Small intestine (tissue), 7 donors: ENCODE measurements around the gene BPIFB2. TPM values are rescaled to one million over a fixed set of nuclear protein-coding genes. Genes with fewer than 3 reads are reported as not detected.
"Not testable (repeated sequence)": the region's sequence is repeated elsewhere in the genome, so short reads cannot be mapped to it uniquely, and the experiment has no call there.

Experiments used
- DNase-seq, 2 donors: peaks; one replicate each; pipeline versions ENCODE4 v3.0.0 to v3.0.0-alpha.2; 2013
- FAIRE-seq: peaks from 2 replicates; lab custom pipeline; 2012; peaks lifted over from hg19 to GRCh38; lab: Jason Lieb, UNC
- H3K27ac ChIP-seq, 3 donors: one replicate each; pipeline ENCODE4 v1.5.1; 2013; ENCODE audit warnings: low read length in 2 of 3, mild to moderate bottlenecking in 2 of 3, control low read depth in 1 of 3, inconsistent platforms in 1 of 3, low read depth in 1 of 3, moderate library complexity in 1 of 3
- H3K27me3 ChIP-seq, 3 donors: one replicate each; pipeline ENCODE4 v1.6.1; 2013; ENCODE audit warnings: low read length in 3 of 3, inconsistent platforms in 1 of 3; ENCODE audit not compliant: control insufficient read depth in 3 of 3, insufficient read depth in 3 of 3
- H3K36me3 ChIP-seq, 3 donors: one replicate each; pipeline ENCODE4 v1.6.1; 2013; ENCODE audit warnings: low read length in 3 of 3, inconsistent platforms in 1 of 3, low read depth in 1 of 3, mild to moderate bottlenecking in 1 of 3, moderate library complexity in 1 of 3; ENCODE audit not compliant: control insufficient read depth in 3 of 3, insufficient read depth in 2 of 3
- H3K4me1 ChIP-seq, 3 donors: one replicate each; pipeline ENCODE4 v1.6.1; 2013; ENCODE audit warnings: low read length in 2 of 3, inconsistent platforms in 1 of 3, low read depth in 1 of 3, mild to moderate bottlenecking in 1 of 3, moderate library complexity in 1 of 3; ENCODE audit not compliant: control insufficient read depth in 3 of 3, insufficient read depth in 2 of 3
- H3K4me3 ChIP-seq, 3 donors: one replicate each; pipeline ENCODE4 v1.5.1; 2013; ENCODE audit warnings: low read length in 3 of 3, control low read depth in 1 of 3, inconsistent platforms in 1 of 3, low read depth in 1 of 3, mild to moderate bottlenecking in 1 of 3, moderate library complexity in 1 of 3
- H3K9me3 ChIP-seq, 2 donors: one replicate each; pipeline ENCODE4 v1.6.1; 2013; ENCODE audit warnings: low read depth in 1 of 2, low read length in 1 of 2; ENCODE audit not compliant: control insufficient read depth in 2 of 2, insufficient read depth in 1 of 2
- WGBS, 3 donors: extraction: QIAGEN DNeasy Blood & Tissue Kit; methylation state at CpG; one replicate each; pipeline ENCODE4 v1.1.7; 2013; 5-methylcytosine and 5-hydroxymethylcytosine counted together
- polyA plus RNA-seq, 4 donors: library from polyadenylated mRNA; stranded (reverse) in 3 of 4; unstranded in 1 of 4; fragments of 200-250 nt in 3 of 4; fragments of 120-200 nt in 1 of 4; gene quantifications; one replicate each; pipeline versions ENCODE4 v1.2.1 to v1.2.3, GENCODE V29; 2013
- donor health status: healthy with polysubstance abuse.
- donor health status: control.
- donor health status: control.
- donor health status: Bipolar disorder and iron deficiency.
- donor health status: healthy.

BPIFB2 gene
- polyA plus RNA-seq, 4 donors = not detected

- not testable (repeated sequence) for H3K4me3 ChIP-seq, H3K4me1 ChIP-seq, DNase-seq, H3K27ac ChIP-seq, FAIRE-seq, H3K27me3 ChIP-seq, H3K36me3 ChIP-seq
- 16 to 60% (median 42%) methylated on average over 4 of the region's 4 CpGs for WGBS, 3 donors
- H3K9me3 ChIP-seq = peaks cover 0 to 10% of the 10 kb centered on the region in 2 donors
These were observed 32.4 kb upstream of the BPIFB2 start for GRCh38 chr20:32975121-32975520.

DNA sequence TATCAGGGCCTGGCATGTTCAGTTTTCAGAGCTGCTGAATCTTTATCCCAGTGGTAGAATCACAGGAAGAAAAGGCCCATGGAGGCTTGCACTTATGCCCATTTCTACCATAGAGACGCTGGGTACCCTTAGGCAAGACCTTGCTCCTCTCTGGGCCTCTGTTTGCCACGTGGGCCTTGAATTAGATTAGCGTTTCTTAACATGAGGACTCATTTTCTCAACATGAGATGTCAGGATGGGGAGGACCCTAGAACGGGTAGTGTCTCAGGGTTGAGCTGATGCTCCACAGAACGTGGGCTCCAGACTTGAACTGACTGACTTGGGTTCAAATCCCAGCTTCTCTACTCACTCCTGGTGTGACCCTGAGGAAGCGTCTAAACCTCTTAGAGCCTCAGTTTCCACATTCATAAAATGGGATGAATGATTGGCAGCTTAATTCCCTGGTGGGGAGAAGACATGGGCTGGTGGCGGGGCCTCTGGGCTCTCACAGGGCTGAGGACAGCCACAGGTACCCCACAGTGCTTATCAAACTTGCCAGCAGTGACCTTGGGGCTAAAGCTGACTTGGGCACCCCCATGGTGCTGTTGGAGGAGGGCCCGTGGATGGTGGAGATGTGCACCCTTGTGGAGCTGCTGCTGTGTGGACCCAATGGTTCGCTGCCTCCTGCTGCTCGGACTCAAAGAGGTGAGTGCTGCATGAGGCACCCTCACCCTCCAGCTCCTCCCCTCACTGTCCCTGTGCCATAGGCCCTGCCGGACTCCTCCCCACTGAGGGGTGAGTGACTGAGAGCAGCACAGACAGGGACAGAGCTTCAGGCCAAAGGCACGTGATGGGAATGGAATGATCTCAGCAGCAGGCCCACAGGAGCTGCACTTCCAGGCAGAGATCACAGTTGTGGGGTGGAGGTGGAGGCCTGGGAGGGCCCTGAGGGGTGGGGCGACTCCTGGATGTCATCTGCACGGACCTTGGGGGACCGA lies 31.5 kb upstream of the BPIFB2 start:
- Histone ChIP-seq H3K36me3 (no peaks in the 10 kb centered on the region), H3K9me3 (peaks cover 0 to 10% of the 10 kb centered on the region in 2 donors), H3K27me3 (no peaks in the 10 kb centered on the region), H3K4me1 (no peaks in the 10 kb centered on the region), H3K27ac (no peak overlapping the region), H3K4me3 (no peak overlapping the region)
- DNase-seq (no peak), FAIRE-seq (no peak)
- 78 to 85% (median 81%) methylated on average over 15 of the region's 15 CpGs for WGBS, 3 donors

- H3K36me3 ChIP-seq = no peaks in the 10 kb centered on the region
- 66 to 71% (median 69%) methylated on average over 6 of the region's 6 CpGs for WGBS, 3 donors
- DNase-seq (no peak), FAIRE-seq (no peak)
- H3K27ac ChIP-seq = no peak overlapping the region
- no peaks in the 10 kb centered on the region for H3K4me1 ChIP-seq
- no peaks in the 10 kb centered on the region for H3K27me3 ChIP-seq
- H3K4me3 ChIP-seq = no peak overlapping the region
- peaks cover 0 to 10% of the 10 kb centered on the region in 2 donors for H3K9me3 ChIP-seq
These were observed 30.8 kb upstream of the BPIFB2 start for GRCh38 chr20:32976746-32977145.

GRCh38 chr20:32977281-32978008 lies 30.1 kb upstream of the BPIFB2 start:
- H3K4me1 ChIP-seq = no peaks in the 10 kb centered on the region
- H3K4me3 ChIP-seq = no peak overlapping the region
- no peak overlapping the region for H3K27ac ChIP-seq
- no peak for FAIRE-seq
- DNase-seq = no peak
- WGBS, 3 donors = 82 to 89% (median 84%) methylated on average over 13 of the region's 13 CpGs
- no peaks in the 10 kb centered on the region for H3K27me3 ChIP-seq
- peaks cover 0 to 10% of the 10 kb centered on the region in 2 donors for H3K9me3 ChIP-seq
- no peaks in the 10 kb centered on the region for H3K36me3 ChIP-seq

DNA sequence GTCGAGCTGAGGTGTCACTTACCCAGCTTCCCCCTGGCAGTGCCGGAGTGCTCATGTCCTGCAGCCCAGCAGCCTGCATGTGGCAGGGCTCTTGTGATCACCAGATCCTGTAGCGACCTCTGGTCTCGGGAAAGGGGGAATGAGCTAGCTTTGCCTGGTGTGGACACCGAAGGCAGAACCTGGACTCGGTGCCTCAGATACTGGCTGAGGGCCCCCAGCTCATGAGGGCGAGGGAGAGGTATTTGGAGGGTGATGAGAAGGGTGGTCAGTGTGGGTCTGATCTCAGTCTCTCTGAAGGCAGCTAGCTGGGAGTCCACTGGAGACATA lies 29.5 kb upstream of the BPIFB2 start:
- Histone ChIP-seq H3K4me1 (no peaks in the 10 kb centered on the region), H3K27me3 (no peaks in the 10 kb centered on the region), H3K4me3 (no peak overlapping the region), H3K27ac (no peak overlapping the region), H3K9me3 (peaks cover 0 to 10% of the 10 kb centered on the region in 2 donors), H3K36me3 (no peaks in the 10 kb centered on the region)
- no peak for FAIRE-seq
- DNase-seq = no peak
- 77 to 87% (median 83%) methylated on average over 7 of the region's 7 CpGs for WGBS, 3 donors

- 68 to 81% (median 75%) methylated on average over 9 of the region's 9 CpGs for WGBS, 3 donors
- FAIRE-seq (no peak), DNase-seq (no peak)
- no peak overlapping the region for H3K27ac ChIP-seq
- H3K9me3 ChIP-seq = peaks cover 0 to 10% of the 10 kb centered on the region in 2 donors
- H3K4me3 ChIP-seq = no peak overlapping the region
- no peaks in the 10 kb centered on the region for H3K27me3 ChIP-seq
- H3K36me3 ChIP-seq = no peaks in the 10 kb centered on the region
- no peaks in the 10 kb centered on the region for H3K4me1 ChIP-seq
These were observed 28.1 kb upstream of the BPIFB2 start for GRCh38 chr20:32979201-32979998.

DNA sequence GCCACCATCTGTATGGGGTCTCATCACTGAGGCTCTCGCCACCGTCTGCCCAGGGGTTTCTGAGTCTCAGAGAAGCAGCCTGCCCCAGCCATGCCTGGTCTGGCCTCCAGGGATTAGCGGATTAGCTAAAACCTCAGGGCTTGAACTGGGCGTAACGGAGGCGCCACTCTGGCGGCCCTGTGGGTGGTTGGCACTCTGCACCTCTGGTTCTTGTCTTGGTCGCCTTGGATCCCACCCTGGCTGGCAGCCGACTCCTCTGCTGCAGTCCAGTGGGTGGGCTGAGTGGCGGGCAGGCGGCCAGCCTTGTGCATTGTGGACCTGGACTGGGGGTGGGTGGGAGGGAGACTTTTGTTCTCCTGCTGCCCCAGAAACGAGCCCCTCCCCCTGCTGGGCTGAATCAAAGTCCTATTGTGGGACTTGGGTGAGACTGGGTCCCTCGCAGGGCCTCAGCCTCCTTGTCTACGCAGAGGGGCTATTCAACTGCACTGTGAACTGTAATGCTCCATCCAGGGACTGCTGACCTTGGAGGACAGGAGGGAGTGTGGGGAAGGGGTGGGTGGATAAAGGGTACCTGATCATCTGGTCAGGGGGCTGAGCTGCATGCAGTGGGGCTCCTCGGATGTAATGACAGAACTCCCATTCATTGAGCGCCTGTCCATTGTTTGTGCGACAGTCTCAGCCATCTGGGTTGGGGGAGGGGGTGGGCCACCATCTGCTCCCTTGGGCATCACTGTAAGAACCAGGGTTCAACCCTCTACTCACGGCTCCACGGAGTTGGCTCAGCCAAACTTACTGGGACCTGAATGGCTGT lies 27.2 kb upstream of the BPIFB2 start:
- DNase-seq = no peak
- WGBS, 3 donors = 83 to 87% (median 86%) methylated on average over 19 of the region's 19 CpGs
- Histone ChIP-seq H3K4me1 (no peaks in the 10 kb centered on the region), H3K9me3 (peaks cover 0 to 10% of the 10 kb centered on the region in 2 donors), H3K27me3 (no peaks in the 10 kb centered on the region), H3K36me3 (no peaks in the 10 kb centered on the region), H3K4me3 (no peak overlapping the region), H3K27ac (no peak overlapping the region)
- no peak for FAIRE-seq
